GM12878 (cell line): Measurements from ENCODE around the gene TBC1D10A. TPM values are rescaled to one million over a fixed set of nuclear protein-coding genes. Genes with fewer than 3 reads are reported as not detected.

Experiments used
- ATAC-seq: fragments of 200-7000 bp; cut with Tn5 transposase; 3 replicates; pipeline ENCODE4 v1.9.1; 2020; ENCODE audit warnings: mild to moderate bottlenecking, moderate library complexity
- BruUV-seq: library from RNA; stranded (reverse); fragments of 400-500 nt; replicated peaks from 2 replicates; lab custom pipeline; 2021; lab: Mats Ljungman, UMichigan
- CTCF ChIA-PET: fragments of 300-600 bp; sonication (Branson Sonifier 250); formaldehyde crosslinking; extraction: SDS; loops from one replicate; lab custom pipeline; 2021; ENCODE audit warnings: inconsistent platforms; lab: Yijun Ruan, JAX
- POLR2A ChIA-PET: fragments of 350-600 bp; formaldehyde crosslinking; extraction: SDS; loops from one replicate; lab custom pipeline; 2021; ENCODE audit warnings: inconsistent platforms; lab: Charles Lee
- RAD21 ChIA-PET: fragments of 300-600 bp; sonication (Branson Sonifier 250); formaldehyde crosslinking; loops from one replicate; lab custom pipeline; 2023; ENCODE audit warnings: antibody characterized with exemption; ENCODE audit not compliant: unreplicated experiment; lab: Charles Lee
- SMC1A ChIA-PET: fragments of 300-600 bp; sonication (Branson Sonifier 250); formaldehyde crosslinking; loops from one replicate; lab custom pipeline; 2023; ENCODE audit not compliant: unreplicated experiment, uncharacterized antibody; lab: Charles Lee
- DNase-seq: peaks from one replicate; pipeline ENCODE4 v3.0.0-alpha.2; 2011; ENCODE audit warnings: low read depth, low spot score
- FAIRE-seq: peaks from 3 replicates; lab custom pipeline; 2011; peaks lifted over from hg19 to GRCh38; lab: Jason Lieb, UNC
- H2AFZ ChIP-seq: 2 replicates; pipeline ENCODE4 v1.6.0; 2011; ENCODE audit warnings: low read depth, low read length, control low read depth; ENCODE audit not compliant: control insufficient read depth
- H3K27ac ChIP-seq: 2 replicates; pipeline ENCODE4 v1.5.1; 2011; ENCODE audit warnings: control low read depth; ENCODE audit not compliant: control insufficient read depth, insufficient read depth
- H3K27me3 ChIP-seq, 2 experiments: replicated peaks in 1 of 2; 2 replicates each; pipeline versions ENCODE4 v1.6.0 to v1.6.1; 2011; ENCODE audit warnings: low read length in 1 of 2; ENCODE audit not compliant: control insufficient read depth in 2 of 2, insufficient read depth in 2 of 2
- H3K36me3 ChIP-seq, 2 experiments: 2 replicates each; pipeline ENCODE4 v1.5.1; 2011; ENCODE audit warnings: low read length in 1 of 2; ENCODE audit not compliant: control insufficient read depth in 2 of 2, insufficient read depth in 2 of 2
- H3K4me1 ChIP-seq: 2 replicates; pipeline ENCODE4 v1.6.1; 2011; ENCODE audit warnings: mild to moderate bottlenecking, low read length, moderate library complexity, mixed read lengths; ENCODE audit not compliant: control insufficient read depth, insufficient read depth
- H3K4me2 ChIP-seq: 2 replicates; pipeline ENCODE4 v1.6.0; 2011; ENCODE audit warnings: control low read depth; ENCODE audit not compliant: control insufficient read depth, insufficient read depth
- H3K4me3 ChIP-seq: fragments of 200-600 bp; sonication (generic); 2 replicates; pipeline ENCODE4 v1.5.1; 2016
- H3K79me2 ChIP-seq: 2 replicates; pipeline ENCODE4 v1.6.0; 2011; ENCODE audit warnings: low read length; ENCODE audit not compliant: control insufficient read depth, insufficient read depth
- H3K9ac ChIP-seq: 2 replicates; pipeline ENCODE4 v1.8.0; 2011; ENCODE audit warnings: low read length, control low read depth, mixed read lengths; ENCODE audit not compliant: control insufficient read depth, insufficient read depth
- H3K9me3 ChIP-seq: replicated peaks from 3 replicates; pipeline ENCODE4 v1.5.1; 2011; ENCODE audit warnings: mild to moderate bottlenecking, low read length; ENCODE audit not compliant: control insufficient read depth, insufficient read depth
- H4K20me1 ChIP-seq: 2 replicates; pipeline ENCODE4 v1.6.0; 2011; ENCODE audit not compliant: control insufficient read depth, insufficient read depth
- CHD1 ChIP-seq: IDR thresholded peaks from 2 replicates; pipeline ENCODE4 v1.6.1; 2012; ENCODE audit warnings: low read depth, low read length, improper control_type of control experiment
- HDGF ChIP-seq: fragments of 450-650 bp; IDR thresholded peaks from 2 replicates; pipeline ENCODE4 v1.6.1; 2016; ENCODE audit warnings: antibody characterized with exemption
- NRF1 ChIP-seq: conservative IDR thresholded peaks from 2 replicates; pipeline ENCODE4 v1.6.1; 2011; ENCODE audit warnings: mild to moderate bottlenecking, low read depth, low read length, improper control_type of control experiment
- POLR2A ChIP-seq: IDR thresholded peaks from 2 replicates; pipeline ENCODE4 v1.6.1; 2011; ENCODE audit warnings: low read depth, mild to moderate bottlenecking, low read length
- RB1 ChIP-seq: fragments of 450-650 bp; formaldehyde crosslinking; IDR thresholded peaks from 2 replicates; pipeline ENCODE4 v1.6.1; 2017; ENCODE audit warnings: mild to moderate bottlenecking, borderline replicate concordance
- TCF12 ChIP-seq: IDR thresholded peaks from 2 replicates; pipeline ENCODE4 v1.6.1; 2011; ENCODE audit warnings: low read depth, mild to moderate bottlenecking, low read length
- ZBTB4 ChIP-seq: fragments of 450-650 bp; formaldehyde crosslinking; IDR thresholded peaks from 2 replicates; pipeline ENCODE4 v1.4.0; 2022; ENCODE audit warnings: mild to moderate bottlenecking, moderate library complexity
- WGBS: methylation state at CpG from one replicate; pipeline ENCODE4 v1.1.6; 2016; ENCODE audit warnings: low lambda C conversion rate; ENCODE audit not compliant: insufficient replicate concordance, insufficient coverage; ENCODE audit errors: missing lambda C conversion rate; 5-methylcytosine and 5-hydroxymethylcytosine counted together
- in situ Hi-C: fragments of 300-500 bp; cut with MboI; formaldehyde crosslinking; loops from 9 replicates; pipeline ENCODE4 v1.14.3; 2018; ENCODE audit warnings: mixed read lengths
- intact Hi-C: fragments of 100-400 bp; cut with micrococcal nuclease; formaldehyde crosslinking; loops from one replicate; pipeline ENCODE4 v1.14.2; 2022; ENCODE audit not compliant: unreplicated experiment
- polyA plus RNA-seq, 11 experiments: library from polyadenylated mRNA; depleted of rRNA in 4 of 11; unstranded in 6 of 11; stranded (reverse) in 5 of 11; fragments of >200 nt; fragmentation: Nextera tagmentation in 4 of 11; fragmentation: Illumina TruSeq in 1 of 11; extraction: Ambion mirVana in 4 of 11; extraction: Trizol in 1 of 11; gene quantifications; 1 replicate in 1 of 11; 2 replicates in 10 of 11; pipeline versions ENCODE4 v1.2.1 to v1.2.3, GENCODE V29; 2011 to 2016; ENCODE audit warnings: inconsistent platforms in 2 of 11, missing spikeins in 2 of 11, low read depth in 1 of 11
- total RNA-seq, 4 experiments: library from RNA; depleted of rRNA in 3 of 4; stranded (reverse); fragments of >200 nt in 3 of 4; fragmentation: Illumina TruSeq in 1 of 4; extraction: Trizol in 1 of 4; gene quantifications; 2 replicates each; pipeline versions ENCODE4 v1.2.1 to v1.2.3, GENCODE V29; 2013 to 2021

The TBC1D10A gene
- total and polyA plus RNA-seq, 10 of the 15 experiments (the other 5 are each of a cell fraction or from before 2014, with no cell fraction given) = 0.27 to 25.7 (median 15.3) TPM

DNA sequence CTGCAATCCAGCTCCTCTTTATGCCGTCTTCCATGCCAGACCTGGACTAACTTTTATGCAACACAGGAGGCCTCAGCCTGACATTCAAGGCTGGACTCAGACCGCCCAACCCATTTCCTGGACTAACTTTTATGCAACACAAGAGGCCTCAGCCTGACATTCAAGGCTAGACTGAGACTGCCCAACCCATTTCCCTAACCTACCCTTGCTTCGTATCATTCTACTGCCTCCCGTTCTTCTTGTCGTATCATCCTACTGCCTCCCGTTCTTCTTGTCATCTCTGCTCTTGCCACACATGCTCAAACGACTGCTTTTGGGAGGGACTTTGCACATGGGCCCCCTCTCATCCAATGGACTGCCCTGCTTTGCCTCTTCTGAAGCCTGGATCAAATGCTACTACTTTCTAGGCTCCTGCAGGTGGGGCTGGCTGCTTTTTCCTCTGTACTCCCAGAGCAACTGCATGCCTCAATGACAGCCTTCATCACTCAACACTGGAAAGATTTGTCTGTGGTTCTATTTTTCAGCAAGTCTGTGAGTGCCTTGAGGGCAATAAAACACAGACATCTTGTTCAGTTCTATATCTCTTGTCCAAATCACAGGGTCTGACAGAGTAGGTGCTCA lies 7.8 kb downstream of the TBC1D10A start:
- 0 out of 2 replicates have a peak, but pooled peaks cover 4% of the 10 kb centered on the region for H4K20me1 ChIP-seq
- H3K4me3 ChIP-seq = no peak overlapping the region
- in situ Hi-C loops (no loop called here), intact Hi-C loops (no loop called here)
- H3K27me3 ChIP-seq = no peaks in the 10 kb centered on the region
- ATAC-seq (no peak), DNase-seq (no peak), FAIRE-seq (no peak)
- no peak overlapping the region for H2AFZ ChIP-seq
- SMC1A ChIA-PET = interaction anchor here (1.2 kb wide), 1 partner anchor 10 kb away, joined by 4 read pairs; no protein-coding TSS in a partner anchor
- H3K9ac ChIP-seq = no peak overlapping the region
- CTCF ChIA-PET = no interaction called here
- H3K36me3 ChIP-seq = peaks cover 0 to 6% of the 10 kb centered on the region in 2 experiments; a peak in 1 of 4 replicates
- POLR2A ChIA-PET = interaction anchor here (0.6 to 1.0 kb wide), 2 partner anchors 8 to 512 kb away, joined by 4 to 6 read pairs; partner anchors contain the start of gene TBC1D10A
- RAD21 ChIA-PET = interaction anchor here (1.4 to 2.0 kb wide), 2 partner anchors 31 to 37 kb away, joined by 3 to 8 read pairs; no protein-coding TSS in a partner anchor
- no TSS peak for BruUV-seq
- H3K4me2 ChIP-seq = no peak overlapping the region
- H3K79me2 ChIP-seq = peaks cover 49% of the 10 kb centered on the region
- WGBS = 94% methylated on average over 7 of the region's 7 CpGs
- peaks cover 23% of the 10 kb centered on the region for H3K4me1 ChIP-seq
- no peak for TF ChIP-seq HDGF
- no peak for TF ChIP-seq NRF1
- no peak for TF ChIP-seq CHD1
- no peak for TF ChIP-seq RB1
- no peak for TF ChIP-seq ZBTB4 (CRISPR knock-in tag)
- no peak for TF ChIP-seq TCF12
- no peak for TF ChIP-seq POLR2A
- TF ChIP-seq, all 136 proteins: peak for 0
- no peaks in the 10 kb centered on the region for H3K9me3 ChIP-seq
- H3K27ac ChIP-seq = no peak overlapping the region
